NCI-H2107 (cell line): ENCODE measurements around the gene SDHAF1.
"Not testable (repeated sequence)": the region's sequence is repeated elsewhere in the genome, so short reads cannot be mapped to it uniquely, and the experiment has no call there.

ENCODE experiments used
- DNase-seq: peaks from one replicate; lab custom pipeline; 2025; lab: John Stamatoyannopoulos, UW

Gene SDHAF1

DNA sequence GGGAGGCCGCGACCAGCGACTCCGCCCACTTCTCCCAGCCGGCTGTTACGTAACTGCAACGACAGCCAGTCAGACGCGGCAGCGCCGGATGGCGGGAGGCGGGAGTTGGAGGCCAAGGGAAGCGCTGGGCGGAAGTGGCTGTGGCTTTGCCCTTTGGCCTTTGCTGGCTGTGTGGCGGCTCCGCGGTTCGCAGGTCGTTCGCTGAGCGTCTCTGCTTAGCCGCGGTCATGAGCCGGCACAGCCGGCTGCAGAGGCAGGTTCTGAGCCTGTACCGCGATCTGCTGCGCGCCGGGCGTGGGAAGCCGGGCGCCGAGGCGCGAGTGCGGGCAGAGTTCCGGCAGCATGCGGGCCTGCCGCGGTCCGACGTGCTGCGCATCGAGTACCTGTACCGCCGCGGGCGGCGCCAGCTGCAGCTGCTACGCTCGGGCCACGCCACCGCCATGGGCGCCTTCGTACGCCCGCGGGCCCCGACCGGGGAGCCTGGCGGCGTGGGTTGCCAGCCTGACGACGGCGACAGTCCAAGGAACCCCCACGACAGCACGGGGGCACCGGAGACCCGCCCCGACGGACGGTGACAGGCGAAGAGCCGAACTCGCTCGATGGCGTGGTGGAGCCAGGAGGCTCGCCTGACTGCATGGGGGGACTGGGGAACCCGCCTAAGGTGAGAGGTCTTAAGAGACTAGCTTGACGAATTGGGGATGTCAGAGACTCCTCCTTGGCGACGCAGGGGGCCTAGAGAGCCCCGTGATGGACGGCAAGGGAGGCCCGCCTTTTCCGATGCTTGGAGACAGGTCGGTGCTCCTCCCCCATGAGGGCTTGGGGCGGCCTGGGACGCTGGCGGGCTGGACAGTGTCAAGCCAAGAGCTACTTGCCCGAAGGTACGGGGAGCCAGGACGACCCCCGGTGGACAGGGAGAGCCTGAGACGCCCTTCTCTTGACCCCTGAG lies at the start of gene SDHAF1:
TSS of gene SDHAF1 (plus strand) at position 141 of the 946 bp plus-strand sequence. CDS start at position 228, 87 bp downstream.
- DNase-seq = peak; percentile 89

GRCh38 chr19:35946203-35946602 lies 48.8 kb upstream of the SDHAF1 start:
- no peak for DNase-seq

GRCh38 chr19:35949131-35949530 lies 45.9 kb upstream of the SDHAF1 start:
- DNase-seq = no peak

- no peak for DNase-seq
These were observed 38.9 kb upstream of the SDHAF1 start for GRCh38 chr19:35955881-35956634.

- not testable (repeated sequence) for DNase-seq
These were observed 37.6 kb upstream of the SDHAF1 start for GRCh38 chr19:35957411-35957810.

- DNase-seq = no peak
These were observed 36.3 kb upstream of the SDHAF1 start for GRCh38 chr19:35958660-35959039.

DNA sequence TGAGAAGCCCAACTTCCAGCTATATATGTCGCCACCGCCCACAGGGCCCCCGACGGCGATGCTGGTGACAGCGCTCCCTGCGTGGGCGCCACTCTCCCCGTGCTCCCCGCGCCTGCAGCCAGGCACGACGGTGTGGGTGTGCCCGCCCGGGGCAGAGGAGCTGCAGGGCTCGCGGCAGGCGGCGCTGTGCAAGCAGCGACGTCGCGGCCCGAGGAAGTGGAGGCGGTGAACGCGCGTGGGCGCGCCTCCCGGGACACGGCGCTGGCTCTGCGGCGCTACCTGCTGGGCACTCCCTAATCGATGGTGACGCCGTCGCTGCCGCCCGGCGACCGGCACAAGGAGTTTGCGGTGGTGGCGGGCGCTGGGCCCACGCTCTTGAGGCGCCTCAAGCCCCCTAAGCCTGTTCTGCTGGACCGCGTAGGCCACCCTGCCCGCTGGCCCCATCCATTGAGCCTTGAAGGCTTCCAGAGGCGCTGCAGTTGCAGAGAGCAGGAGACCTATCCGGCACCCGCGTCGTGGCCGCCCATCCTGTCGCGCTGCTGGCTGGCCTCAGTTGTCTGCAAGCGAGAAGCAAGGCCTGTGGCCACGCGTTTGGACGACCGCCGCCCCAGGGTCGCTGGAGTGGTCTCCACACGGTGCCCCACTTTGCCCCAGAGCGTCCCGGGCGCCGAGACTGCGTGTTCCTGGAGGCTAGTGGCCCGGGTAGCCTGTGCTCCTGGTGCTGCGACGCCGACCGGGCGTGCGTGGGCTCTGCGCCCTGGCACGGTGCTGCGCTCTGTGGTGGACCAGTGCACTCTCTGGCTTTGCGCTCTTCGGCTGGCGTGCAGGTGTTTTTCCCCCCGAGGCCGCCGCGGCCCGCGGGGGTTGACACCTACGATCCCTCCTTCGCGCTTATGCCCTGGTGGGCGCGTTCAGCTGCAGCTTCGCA lies 35.7 kb upstream of the SDHAF1 start:
- DNase-seq = no peak

GRCh38 chr19:35959968-35960320 lies 35.0 kb upstream of the SDHAF1 start:
- DNase-seq = no peak

DNA sequence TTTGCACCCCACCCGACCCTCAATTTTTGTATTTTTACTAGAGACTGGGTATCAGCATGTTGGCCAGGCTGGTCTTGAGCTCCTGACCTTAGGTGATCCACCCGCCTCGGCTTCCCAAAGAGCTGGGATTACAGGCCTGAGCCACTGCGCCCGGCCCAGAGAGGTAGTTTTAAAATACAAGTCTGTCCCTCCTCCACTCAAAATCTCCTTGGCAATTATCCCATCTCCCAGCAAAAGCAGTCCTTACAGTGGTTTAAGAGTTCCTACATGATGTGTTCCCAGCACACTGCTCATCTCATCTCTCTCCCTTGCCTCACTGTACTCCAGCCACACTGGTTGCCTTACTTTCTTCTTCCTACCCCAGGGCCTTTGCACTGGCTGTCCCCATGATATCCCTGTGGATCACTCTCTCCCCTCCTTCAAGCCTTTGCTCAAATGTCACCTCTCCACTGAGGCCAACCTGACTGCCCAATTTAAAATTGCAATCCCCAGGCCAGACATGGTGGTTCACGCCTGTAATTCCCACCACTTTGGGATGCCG lies 34.5 kb upstream of the SDHAF1 start:
- no peak for DNase-seq

- no peak for DNase-seq
These were observed 31.5 kb upstream of the SDHAF1 start for GRCh38 chr19:35963514-35963913.

DNA sequence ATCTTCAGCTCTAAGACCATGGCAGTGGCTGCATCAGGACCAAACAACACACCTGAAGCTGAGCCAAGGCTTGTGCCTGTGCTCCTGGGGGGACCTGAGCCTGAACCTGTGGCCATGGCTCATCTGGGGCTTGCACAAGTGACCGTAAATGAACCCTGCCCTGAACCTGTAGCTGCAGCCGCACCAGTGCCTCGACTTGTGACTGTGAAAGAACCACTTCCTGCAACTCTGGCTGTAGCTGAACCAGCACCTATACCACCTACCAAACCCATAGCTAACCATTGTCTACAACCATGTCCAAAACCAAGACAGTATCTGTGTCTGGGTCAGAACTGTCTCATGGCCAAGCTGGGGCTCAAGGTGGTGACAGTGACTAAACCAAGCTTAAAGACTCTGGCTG lies 28.2 kb upstream of the SDHAF1 start:
- DNase-seq = no peak

- no peak for DNase-seq
These were observed 21.5 kb upstream of the SDHAF1 start for GRCh38 chr19:35973487-35973886.

DNA sequence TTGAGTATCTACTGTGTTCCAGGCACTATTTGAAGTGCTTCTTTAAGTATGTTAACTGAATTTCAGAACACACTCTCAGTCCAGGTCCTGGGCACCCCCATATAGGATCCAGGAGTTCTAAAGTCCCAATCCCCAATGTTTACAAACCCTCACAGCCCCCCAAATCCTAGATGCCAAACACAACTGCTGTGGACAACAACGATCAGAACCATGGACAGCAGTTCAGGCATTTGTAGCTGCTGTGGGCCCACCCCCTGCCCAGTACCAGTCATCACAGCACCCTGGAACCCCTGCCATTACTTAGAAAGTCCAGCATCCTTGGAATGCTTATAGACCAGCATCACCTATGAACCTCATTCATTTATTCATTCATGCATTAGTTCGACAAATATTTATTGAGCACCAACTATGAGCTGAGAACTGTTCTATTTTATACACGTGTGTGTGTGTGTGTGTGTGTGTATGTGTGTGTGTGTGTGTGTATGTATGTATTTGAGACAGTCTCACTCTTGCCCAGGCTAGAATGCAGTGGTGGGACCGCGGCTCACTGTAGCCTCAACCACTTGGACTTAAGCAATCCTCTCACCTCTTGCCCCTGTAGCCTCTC lies 19.3 kb upstream of the SDHAF1 start:
- no peak for DNase-seq

DNA sequence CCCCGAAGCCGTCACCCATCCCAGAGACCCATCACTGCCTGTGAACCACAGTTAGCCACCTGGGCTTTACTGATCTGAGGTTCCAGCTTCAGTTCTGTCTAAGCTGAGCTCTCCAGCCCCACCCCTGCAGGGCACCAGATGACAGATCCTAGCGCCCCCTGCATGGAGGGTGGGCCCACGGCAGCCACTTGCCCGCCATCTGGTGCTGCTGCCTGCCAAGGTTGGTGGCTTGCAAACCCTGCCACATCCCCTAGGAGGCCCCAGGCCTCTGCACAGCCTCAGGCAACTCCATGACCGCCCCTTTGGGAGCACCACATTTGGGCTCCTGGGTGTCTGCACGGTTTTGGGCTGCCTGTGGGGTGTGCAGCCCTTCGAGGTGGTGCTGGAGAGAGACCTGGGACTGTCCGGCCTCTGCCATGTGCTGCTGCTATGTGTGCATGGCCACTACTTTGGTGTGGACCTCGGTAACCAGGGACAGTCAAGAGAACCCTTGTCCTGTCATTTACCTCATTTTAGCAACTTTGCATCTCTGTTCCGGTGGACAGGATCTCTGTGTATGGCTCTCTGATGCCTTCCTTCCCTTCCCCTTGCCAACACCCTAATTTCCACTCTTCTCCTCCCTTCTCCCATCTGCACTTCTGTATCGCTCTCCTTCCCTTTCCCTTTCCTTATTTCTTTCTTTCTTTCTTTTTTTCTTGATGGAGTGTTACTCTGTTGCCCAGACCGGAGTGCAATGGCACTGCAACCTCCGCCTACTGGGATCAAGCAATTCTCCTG lies 17.4 kb upstream of the SDHAF1 start:
- DNase-seq = no peak

GRCh38 chr19:35978271-35978670 lies 16.7 kb upstream of the SDHAF1 start:
- no peak for DNase-seq

GRCh38 chr19:35978832-35979365 lies 16.1 kb upstream of the SDHAF1 start:
- no peak for DNase-seq

- not testable (repeated sequence) for DNase-seq
These were observed 14.0 kb upstream of the SDHAF1 start for GRCh38 chr19:35980997-35981396.

DNA sequence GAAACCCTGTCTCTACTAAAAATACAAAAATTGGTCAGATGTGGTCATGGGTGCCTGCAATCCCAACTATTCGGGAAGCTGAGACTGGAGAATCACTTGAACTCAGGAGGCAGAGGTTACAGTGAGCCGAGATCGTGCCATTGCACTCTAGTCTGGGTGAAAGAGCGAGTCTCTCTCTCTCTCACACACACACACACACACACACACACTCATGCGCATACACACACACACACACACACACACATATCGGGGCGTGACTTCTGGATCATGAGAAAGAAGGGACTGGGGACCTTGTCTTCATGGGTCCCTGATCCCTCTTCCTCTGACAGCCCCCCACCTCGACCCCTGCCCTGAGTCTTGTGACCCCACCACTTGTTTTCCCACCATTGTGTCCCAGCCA lies 11.8 kb upstream of the SDHAF1 start:
- DNase-seq = no peak

DNA sequence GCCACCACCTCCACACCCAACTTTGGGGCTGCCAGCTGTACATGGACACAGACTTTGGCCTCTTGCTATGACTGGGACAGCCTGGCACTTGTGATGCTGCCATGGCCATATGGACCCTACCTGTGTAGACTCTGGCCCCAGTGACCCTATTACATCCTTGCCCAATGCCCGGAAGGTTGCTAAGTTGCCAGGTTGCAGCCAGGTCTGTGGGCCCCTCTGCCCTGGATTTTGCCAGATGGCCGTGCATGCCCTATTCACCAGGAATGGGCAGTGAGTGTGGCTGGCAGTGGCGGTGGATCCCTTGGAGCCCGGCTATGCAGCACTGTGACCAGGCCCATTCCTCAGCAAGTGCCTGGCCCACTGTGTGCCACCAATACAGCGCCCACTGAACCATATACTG lies 8.9 kb upstream of the SDHAF1 start:
- no peak for DNase-seq
